AG04449 (cell line): Measurements from ENCODE around the gene PCDHGB2.
A peak's percentile ranks its signal among the peaks of the same experiment; 100 is the strongest.
"Not testable (repeated sequence)": the region's sequence is repeated elsewhere in the genome, so short reads cannot be mapped to it uniquely, and the experiment has no call there.

Experiments
- CTCF ChIA-PET: fragments of 350-600 bp; formaldehyde crosslinking; extraction: SDS; loops from one replicate; lab custom pipeline; 2021; ENCODE audit warnings: antibody characterized with exemption; lab: Yijun Ruan, JAX
- POLR2A ChIA-PET: fragments of 400-600, 350-600 bp; formaldehyde crosslinking; extraction: SDS; loops from one replicate; lab custom pipeline; 2020; ENCODE audit warnings: antibody characterized with exemption, inconsistent platforms; lab: Yijun Ruan, JAX
- DNase-seq: peaks from one replicate; pipeline ENCODE4 v3.0.0-alpha.2; 2010; ENCODE audit warnings: low read depth, low spot score
- H3K4me3 ChIP-seq: 2 replicates; pipeline ENCODE4 v1.5.1; 2011; ENCODE audit warnings: low read depth, mild to moderate bottlenecking, control low read depth, low read length
- TF ChIP-seq, protein P1 (sequence below): IDR thresholded peaks from one replicate; pipeline ENCODE4 v1.5.1; 2011; ENCODE audit warnings: mild to moderate bottlenecking, moderate library complexity, low read length, control low read depth, inconsistent platforms; ENCODE audit not compliant: insufficient read depth; ENCODE audit errors: missing control alignments

The PCDHGB2 gene

GRCh38 chr5:141373673-141374317, 14.0 kb downstream of the PCDHGB2 start, which contains the start of gene PCDHGA6:
Gene PCDHGA6 (plus strand): TSS chr5:141373891. CDS start chr5:141374084, 193 bp downstream.
- TF ChIP-seq, protein P1, sequence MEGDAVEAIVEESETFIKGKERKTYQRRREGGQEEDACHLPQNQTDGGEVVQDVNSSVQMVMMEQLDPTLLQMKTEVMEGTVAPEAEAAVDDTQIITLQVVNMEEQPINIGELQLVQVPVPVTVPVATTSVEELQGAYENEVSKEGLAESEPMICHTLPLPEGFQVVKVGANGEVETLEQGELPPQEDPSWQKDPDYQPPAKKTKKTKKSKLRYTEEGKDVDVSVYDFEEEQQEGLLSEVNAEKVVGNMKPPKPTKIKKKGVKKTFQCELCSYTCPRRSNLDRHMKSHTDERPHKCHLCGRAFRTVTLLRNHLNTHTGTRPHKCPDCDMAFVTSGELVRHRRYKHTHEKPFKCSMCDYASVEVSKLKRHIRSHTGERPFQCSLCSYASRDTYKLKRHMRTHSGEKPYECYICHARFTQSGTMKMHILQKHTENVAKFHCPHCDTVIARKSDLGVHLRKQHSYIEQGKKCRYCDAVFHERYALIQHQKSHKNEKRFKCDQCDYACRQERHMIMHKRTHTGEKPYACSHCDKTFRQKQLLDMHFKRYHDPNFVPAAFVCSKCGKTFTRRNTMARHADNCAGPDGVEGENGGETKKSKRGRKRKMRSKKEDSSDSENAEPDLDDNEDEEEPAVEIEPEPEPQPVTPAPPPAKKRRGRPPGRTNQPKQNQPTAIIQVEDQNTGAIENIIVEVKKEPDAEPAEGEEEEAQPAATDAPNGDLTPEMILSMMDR: no peak
- POLR2A ChIA-PET: no interaction called here
- DNase-seq: no peak
- CTCF ChIA-PET: interaction anchor here (0.6 to 4.9 kb wide), 20 partner anchors 9 to 218 kb away, joined by 3 to 51 read pairs (median 6); partner anchors contain the start of genes PCDHGA4, PCDHGA5, PCDHGA7 and PCDHGA8
- H3K4me3 ChIP-seq: peak within 1 kb of the TSS; percentile 44

DNA sequence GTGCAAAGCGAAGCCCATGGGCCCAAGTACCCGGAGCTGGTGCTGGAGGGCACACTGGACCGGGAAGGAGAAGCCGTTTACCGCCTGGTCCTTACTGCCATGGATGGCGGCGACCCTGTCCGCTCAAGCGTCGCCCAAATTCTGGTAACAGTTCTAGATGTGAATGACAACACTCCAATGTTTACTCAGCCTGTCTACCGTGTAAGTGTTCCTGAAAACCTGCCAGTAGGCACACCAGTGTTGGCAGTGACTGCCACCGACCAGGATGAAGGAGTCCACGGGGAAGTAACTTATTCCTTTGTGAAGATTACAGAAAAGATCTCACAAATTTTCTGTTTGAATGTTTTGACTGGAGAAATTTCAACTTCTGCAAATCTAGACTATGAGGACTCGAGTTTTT, 14.8 kb downstream of the PCDHGB2 start:
- ChIA-PET CTCF (interaction anchor here (0.6 to 4.9 kb wide), 21 partner anchors 10 to 218 kb away, joined by 3 to 51 read pairs (median 5); partner anchors contain the start of genes PCDHGA4, PCDHGA5, PCDHGA8 and PCDHGA9), POLR2A (no interaction called here)
- TF ChIP-seq, protein P1: no peak
- DNase-seq: no peak
- H3K4me3 ChIP-seq: no peak overlapping the region

DNA sequence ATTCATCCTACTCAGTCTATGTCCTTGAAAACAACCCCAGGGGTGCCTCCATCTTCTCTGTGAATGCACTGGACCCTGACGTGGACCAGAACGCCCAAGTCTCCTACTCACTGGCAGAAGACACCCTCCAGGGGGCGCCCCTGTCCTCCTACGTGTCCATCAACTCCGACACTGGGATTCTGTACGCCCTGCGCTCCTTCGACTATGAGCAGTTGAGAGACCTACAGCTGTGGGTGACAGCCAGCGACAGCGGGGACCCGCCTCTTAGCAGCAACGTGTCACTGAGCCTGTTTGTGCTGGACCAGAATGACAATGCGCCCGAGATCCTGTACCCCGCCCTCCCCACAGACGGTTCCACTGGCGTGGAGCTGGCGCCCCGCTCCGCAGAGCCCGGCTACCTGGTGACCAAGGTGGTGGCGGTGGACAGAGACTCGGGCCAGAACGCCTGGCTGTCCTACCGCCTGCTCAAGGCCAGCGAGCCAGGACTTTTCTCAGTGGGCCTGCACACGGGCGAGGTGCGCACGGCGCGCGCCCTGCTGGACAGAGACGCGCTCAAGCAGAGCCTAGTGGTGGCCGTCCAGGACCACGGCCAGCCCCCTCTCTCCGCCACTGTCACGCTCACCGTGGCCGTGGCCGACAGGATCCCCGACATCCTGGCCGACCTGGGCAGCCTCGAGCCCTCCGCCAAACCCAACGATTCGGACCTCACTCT, 15.8 kb downstream of the PCDHGB2 start:
- POLR2A ChIA-PET, DNase-seq, H3K4me3 ChIP-seq: not testable (repeated sequence)
- CTCF ChIA-PET: interaction anchor here (1.0 to 4.9 kb wide), 10 partner anchors 11 to 192 kb away, joined by 3 to 51 read pairs (median 13); partner anchors contain the start of genes PCDHGA5, PCDHGA8, PCDHGA9 and PCDHGB4

- CTCF ChIA-PET: interaction anchor here (0.8 to 1.8 kb wide), 12 partner anchors 9 to 185 kb away, joined by 3 to 8 read pairs (median 4); partner anchors contain the start of genes PCDHGA11, PCDHGA5, PCDHGA6 and PCDHGB7
- no peak for DNase-seq
- peak within 1 kb of the TSS; percentile 59 for H3K4me3 ChIP-seq
- TF ChIP-seq, protein P1: peak; percentile 35
- POLR2A ChIA-PET: no interaction called here
These were observed 22.9 kb downstream of the PCDHGB2 start, which contains the start of gene PCDHGA7 for GRCh38 chr5:141382469-141383294. Gene PCDHGA7 (plus strand): TSS chr5:141382742. CDS start chr5:141382900, 158 bp downstream.

GRCh38 chr5:141383345-141383744, 23.6 kb downstream of the PCDHGB2 start:
- ChIA-PET CTCF (interaction anchor here (0.8 to 1.8 kb wide), 12 partner anchors 9 to 184 kb away, joined by 3 to 8 read pairs (median 4); partner anchors contain the start of genes PCDHGA11, PCDHGA12, PCDHGA5 and PCDHGA6), POLR2A (no interaction called here)
- H3K4me3 ChIP-seq: peak overlapping the region; percentile 59
- no peak for DNase-seq
- TF ChIP-seq, protein P1: no peak
